GM12865 (cell line): Measurements from ENCODE around the gene NAALADL1.

Experiments
- DNase-seq: peaks from one replicate; pipeline ENCODE4 v3.0.0; 2010; ENCODE audit warnings: low read depth
- H3K4me3 ChIP-seq: 2 replicates; pipeline ENCODE4 v1.5.1; 2011; ENCODE audit warnings: mild to moderate bottlenecking, low read depth, low read length, control low read depth
- TF ChIP-seq, protein P1 (sequence below): IDR thresholded peaks from 2 replicates; pipeline ENCODE4 v1.5.1; 2011; ENCODE audit warnings: low read length, control low read depth, low read depth, inconsistent platforms; ENCODE audit not compliant: insufficient read depth; ENCODE audit errors: missing control alignments

NAALADL1 gene

DNA sequence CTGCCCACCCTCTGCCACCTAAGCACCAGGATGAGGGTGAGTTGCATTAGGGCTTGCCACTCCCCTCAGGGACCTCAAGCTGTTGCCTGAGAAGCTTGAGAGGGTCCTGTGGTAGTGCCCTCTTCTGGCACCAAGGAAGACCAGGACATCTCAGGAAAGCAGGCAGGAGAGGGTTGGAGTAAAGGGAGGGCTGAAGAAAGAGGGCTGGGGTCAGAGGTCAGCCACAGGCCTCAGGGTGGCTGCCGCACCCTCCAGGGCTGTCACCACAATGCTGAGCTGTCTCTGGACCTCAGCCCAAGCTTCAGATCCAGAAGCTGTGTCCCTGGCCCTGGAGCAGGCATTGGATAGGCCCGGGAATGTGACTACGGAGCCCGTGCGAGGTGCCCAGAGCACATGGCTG lies 13.3 kb downstream of the NAALADL1 start:
- DNase-seq = no peak
- no peak overlapping the region for H3K4me3 ChIP-seq
- TF ChIP-seq, protein P1, sequence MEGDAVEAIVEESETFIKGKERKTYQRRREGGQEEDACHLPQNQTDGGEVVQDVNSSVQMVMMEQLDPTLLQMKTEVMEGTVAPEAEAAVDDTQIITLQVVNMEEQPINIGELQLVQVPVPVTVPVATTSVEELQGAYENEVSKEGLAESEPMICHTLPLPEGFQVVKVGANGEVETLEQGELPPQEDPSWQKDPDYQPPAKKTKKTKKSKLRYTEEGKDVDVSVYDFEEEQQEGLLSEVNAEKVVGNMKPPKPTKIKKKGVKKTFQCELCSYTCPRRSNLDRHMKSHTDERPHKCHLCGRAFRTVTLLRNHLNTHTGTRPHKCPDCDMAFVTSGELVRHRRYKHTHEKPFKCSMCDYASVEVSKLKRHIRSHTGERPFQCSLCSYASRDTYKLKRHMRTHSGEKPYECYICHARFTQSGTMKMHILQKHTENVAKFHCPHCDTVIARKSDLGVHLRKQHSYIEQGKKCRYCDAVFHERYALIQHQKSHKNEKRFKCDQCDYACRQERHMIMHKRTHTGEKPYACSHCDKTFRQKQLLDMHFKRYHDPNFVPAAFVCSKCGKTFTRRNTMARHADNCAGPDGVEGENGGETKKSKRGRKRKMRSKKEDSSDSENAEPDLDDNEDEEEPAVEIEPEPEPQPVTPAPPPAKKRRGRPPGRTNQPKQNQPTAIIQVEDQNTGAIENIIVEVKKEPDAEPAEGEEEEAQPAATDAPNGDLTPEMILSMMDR = no peak

DNA sequence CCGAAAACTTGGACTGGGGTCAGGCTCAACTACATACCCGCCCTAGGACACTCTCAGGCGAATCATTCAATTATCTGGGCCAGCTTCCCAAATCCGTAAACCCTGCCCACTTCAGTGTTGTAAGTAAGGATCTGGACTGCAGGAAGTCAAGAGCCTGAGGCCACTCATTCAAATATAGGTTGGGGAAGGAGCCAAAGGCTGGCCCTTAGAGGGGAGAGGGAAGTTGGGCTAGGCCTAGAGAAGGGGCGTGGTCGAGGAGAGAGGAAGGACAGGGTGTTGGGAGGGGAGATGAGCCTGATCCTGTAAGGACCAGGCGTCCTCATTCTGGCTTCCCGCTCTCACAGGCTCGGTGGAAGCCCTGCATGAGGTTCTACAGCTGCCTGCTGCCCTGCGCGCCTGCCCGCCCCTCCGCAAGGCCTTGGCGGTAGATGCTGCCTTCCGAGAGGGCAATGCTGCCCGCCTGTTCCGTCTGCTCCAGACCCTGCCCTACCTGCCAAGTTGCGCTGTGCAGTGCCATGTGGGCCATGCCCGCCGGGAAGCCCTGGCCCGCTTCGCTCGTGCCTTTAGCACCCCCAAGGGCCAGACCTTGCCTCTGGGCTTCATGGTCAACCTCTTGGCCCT lies 14.4 kb downstream of the NAALADL1 start:
- no peak overlapping the region for H3K4me3 ChIP-seq
- TF ChIP-seq, protein P1 = no peak
- DNase-seq = no peak

DNA sequence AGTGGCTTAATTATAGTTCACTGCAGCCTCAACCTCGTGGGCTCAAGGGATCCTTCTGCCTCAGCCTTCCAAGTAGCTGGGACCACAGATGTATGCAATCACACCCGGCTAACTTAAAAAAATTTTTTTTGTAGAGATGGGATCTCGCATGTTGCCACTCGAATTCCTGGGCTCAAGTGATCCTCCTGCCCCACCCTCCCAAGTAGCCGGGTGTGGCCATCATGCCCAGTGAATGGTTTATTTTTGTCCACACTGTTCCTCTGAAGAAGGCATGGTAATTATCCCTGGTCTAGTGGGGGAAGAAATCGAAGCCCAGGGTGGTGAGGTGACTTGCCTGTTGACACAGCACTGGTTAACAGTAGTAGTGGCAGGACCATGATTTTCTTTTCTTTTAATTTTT lies 15.5 kb downstream of the NAALADL1 start:
- no peak overlapping the region for H3K4me3 ChIP-seq
- TF ChIP-seq, protein P1 = no peak
- DNase-seq = no peak

DNA sequence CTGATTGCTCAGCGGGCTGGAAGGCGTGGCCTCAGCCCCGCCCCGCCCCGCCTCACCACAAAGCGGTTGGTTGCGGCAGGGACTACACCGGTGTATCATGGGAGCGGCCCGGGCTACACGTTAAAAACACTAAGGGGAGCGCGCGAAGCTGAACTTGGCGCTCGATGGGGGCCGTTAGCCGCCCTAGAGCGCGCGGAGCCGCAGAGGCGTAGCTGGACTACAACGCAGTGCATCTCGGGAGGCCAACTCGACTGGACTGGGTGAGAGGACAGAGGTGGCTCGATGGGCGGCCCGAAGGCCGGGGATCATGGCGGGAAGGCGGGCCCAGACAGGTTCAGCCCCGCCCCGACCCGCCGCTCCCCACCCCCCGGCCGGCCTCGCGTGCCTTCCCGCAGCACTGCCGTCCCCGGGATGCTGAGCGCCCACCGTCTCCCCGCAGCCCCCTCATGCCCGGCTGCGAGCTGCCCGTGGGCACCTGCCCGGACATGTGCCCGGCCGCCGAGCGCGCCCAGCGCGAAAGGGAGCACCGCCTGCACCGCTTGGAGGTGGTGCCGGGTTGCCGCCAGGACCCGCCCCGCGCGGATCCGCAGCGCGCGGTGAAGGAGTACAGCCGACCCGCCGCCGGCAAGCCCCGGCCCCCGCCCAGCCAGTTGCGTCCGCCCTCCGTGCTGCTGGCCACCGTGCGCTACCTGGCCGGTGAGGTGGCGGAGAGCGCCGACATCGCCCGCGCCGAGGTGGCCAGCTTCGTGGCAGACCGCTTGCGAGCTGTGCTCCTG lies 17.3 kb downstream of the NAALADL1 start, which contains the start of gene SAC3D1:
Gene SAC3D1 (plus strand): TSS at position 364 of the 776 bp plus-strand sequence. CDS start 83 bp downstream, at position 447.
- peak within 1 kb of the TSS; percentile 60 for H3K4me3 ChIP-seq
- TF ChIP-seq, protein P1 = no peak
- DNase-seq = peak; percentile 98

DNA sequence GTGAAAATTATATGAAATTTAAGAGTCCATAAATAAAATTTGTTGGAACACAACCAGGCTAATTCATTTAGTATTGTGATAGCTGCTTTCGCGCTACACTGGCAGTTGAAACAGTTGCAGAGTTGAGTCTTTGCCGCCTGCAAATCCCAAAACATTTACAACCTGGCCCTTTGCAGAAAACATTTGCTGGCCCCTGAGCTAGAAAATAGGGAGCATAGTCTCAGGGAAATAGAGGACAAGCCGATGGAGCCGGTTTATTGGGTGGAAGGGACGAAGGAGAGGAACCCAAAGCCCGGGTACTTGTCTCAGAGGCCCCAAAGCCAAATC lies 17.9 kb downstream of the NAALADL1 start:
- peak overlapping the region; percentile 60 for H3K4me3 ChIP-seq
- TF ChIP-seq, protein P1 = no peak
- DNase-seq = no peak

DNA sequence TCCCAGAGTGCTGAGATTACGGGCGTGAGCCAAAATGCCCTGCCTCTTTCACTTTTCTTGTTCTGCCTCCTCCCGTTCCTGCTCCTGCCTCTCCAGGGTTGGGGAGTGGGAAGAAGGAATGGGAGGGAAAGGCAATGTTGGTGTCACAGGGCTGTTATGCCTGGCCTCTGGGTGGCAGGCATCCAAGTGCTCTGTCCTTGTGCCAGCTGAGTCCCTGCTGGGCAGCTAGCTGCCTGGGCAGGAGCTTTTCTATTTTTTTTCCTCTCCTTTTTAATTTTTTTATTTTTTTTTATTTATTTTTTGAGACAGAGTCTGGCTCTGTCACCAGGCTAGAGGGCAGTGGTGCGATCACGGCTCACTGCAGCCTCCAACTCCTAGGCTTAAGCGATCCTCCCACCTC lies 21.4 kb downstream of the NAALADL1 start:
- DNase-seq = no peak
- TF ChIP-seq, protein P1 = no peak
- H3K4me3 ChIP-seq = no peak overlapping the region

DNA sequence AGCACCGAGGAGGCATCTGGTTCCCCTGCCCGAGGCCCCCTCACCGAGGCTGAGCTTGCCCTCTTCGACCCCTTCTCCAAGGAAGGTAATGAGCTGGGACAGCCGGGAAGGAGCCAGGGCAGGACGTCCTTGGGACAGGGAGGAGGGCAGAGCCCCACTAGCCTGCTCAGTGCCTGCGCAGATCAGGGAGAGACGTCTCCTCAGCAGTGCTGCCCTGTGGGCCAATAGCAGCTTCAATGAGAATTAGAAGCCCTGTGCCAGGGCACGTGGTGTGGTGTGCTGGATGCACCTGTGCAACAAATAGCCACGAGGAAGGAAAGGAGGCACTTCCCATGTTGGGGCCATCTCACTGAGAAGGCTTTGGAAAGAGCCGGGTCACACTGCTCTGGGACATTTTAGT lies 22.8 kb downstream of the NAALADL1 start:
- DNase-seq = no peak
- TF ChIP-seq, protein P1 = no peak
- H3K4me3 ChIP-seq = no peak overlapping the region
